ENCODE results near the gene CLVS2. TPM values are rescaled to one million over a fixed set of nuclear protein-coding genes. Genes with fewer than 3 reads are reported as not detected.

The CLVS2 gene
- total RNA-seq, 1 donor from 2014 or later, result 1.5 TPM

GRCh38 chr6:122997541-122998150 is 1.6 kb downstream of the CLVS2 start:
- no peaks in the 10 kb centered on the region for H3K36me3 ChIP-seq
- H3K4me1 ChIP-seq, result peaks cover 9% of the 10 kb centered on the region
- H3K27me3 ChIP-seq, result peaks cover 6% of the 10 kb centered on the region
- TF ChIP-seq POLR2A (IDR thresholded peaks at IDR 0.05) (no peak), POLR2AphosphoS5 (IDR thresholded peaks at IDR 0.05; ENCODE audit: insufficient read depth in 1 of 2, low read depth in 1 of 2) (no peak), CTCF (IDR thresholded peaks at IDR 0.05) (no peak)
- no peaks in the 10 kb centered on the region for H3K9me3 ChIP-seq
- DNase-seq (ENCODE audit: extremely low spot score in 2 of 2), result no peak
- no peak overlapping the region for H3K4me3 ChIP-seq
- no peak overlapping the region for H3K27ac ChIP-seq
- intact Hi-C loops (cut with DNase I), result no loop called here

DNA sequence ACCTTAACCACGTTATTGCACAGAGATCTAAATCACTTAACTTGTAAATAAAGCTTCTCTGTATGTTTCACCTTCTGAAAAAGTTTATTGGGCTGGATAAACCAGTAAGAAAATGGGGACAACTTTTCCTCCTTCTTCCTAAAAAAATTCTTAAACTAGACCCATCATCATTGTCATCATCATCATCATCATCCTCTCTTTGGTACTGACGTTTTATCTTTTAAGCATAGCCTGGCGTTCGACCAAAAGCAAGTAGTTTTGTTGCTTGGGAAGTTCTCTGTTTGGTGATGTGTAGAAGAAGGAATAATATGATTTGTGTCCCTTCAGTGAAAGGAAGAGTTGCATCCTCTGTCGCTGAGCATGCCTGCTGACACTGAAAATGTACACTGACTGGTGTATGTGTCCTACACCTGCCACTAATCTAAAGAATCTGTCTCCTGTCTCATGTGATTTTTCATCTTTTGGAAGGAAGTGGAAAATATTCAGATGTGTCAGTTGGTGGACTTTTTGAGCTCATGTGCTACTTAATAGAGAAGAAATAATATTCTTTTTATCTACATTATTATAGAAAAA is 2.5 kb downstream of the CLVS2 start:
- H3K27me3 ChIP-seq, result peaks cover 6% of the 10 kb centered on the region
- no peaks in the 10 kb centered on the region for H3K36me3 ChIP-seq
- no peak overlapping the region for H3K27ac ChIP-seq
- H3K9me3 ChIP-seq, result no peaks in the 10 kb centered on the region
- TF ChIP-seq CTCF (IDR thresholded peaks at IDR 0.05) (no peak), POLR2AphosphoS5 (IDR thresholded peaks at IDR 0.05; ENCODE audit: insufficient read depth in 1 of 2, low read depth in 1 of 2) (no peak), POLR2A (IDR thresholded peaks at IDR 0.05) (no peak)
- intact Hi-C loops (cut with DNase I), result no loop called here
- no peak for DNase-seq (ENCODE audit: extremely low spot score in 2 of 2)
- peaks cover 9% of the 10 kb centered on the region for H3K4me1 ChIP-seq
- no peak overlapping the region for H3K4me3 ChIP-seq

DNA sequence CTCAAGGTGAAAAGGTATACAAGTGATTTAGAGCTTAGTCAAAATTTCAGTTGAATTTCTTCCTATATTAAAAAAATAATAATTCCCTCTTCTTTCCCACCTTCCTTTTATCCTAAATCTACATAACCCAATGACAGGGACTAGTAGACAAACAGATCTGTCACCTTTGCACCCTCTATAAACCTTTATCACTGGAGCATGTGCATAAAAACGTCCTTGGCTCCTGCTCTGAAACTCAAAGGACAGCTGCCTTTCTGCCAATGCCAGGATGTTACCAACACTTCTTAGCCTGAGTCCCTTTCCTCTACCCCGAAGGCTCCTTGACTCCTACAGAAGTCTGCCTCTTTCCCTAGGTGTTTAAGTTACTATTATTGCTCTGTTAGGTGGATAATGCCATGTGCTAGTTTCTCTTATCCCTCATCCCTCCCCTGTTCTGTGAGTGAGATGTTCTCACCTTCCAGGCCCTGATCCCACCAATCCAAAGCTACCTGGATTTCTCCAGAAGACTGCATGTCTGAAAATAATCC is 4.3 kb downstream of the CLVS2 start:
- Histone ChIP-seq H3K27ac (no peak overlapping the region), H3K4me1 (peaks cover 9% of the 10 kb centered on the region), H3K27me3 (peaks cover 6% of the 10 kb centered on the region), H3K9me3 (no peaks in the 10 kb centered on the region), H3K36me3 (no peaks in the 10 kb centered on the region), H3K4me3 (no peak overlapping the region)
- TF ChIP-seq POLR2AphosphoS5 (IDR thresholded peaks at IDR 0.05; ENCODE audit: insufficient read depth in 1 of 2, low read depth in 1 of 2), result no peak
- DNase-seq (ENCODE audit: extremely low spot score in 2 of 2), result no peak
- intact Hi-C loops (cut with DNase I), result no loop called here

DNA sequence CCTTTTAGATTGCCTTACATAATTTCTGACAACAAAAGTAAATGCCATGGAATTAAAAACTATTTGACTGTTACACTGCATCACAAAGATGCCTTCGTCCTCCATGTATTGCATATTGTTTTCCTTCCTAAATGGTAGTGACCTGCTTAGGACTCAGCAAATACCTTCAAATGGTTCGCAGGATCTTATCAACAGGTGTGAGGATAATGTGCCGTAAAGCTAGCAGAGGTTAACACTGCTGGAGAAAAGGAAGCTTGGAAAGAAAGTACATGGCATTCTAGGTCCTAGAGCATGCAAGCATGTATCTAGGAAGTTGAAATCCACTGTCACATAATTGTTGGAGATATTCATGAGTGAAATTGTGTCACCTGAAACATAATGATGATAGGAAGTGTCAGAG is 5.5 kb downstream of the CLVS2 start:
- intact Hi-C loops (cut with DNase I), result no loop called here
- peaks cover under 1% of the 10 kb centered on the region for H3K27me3 ChIP-seq
- H3K36me3 ChIP-seq, result no peaks in the 10 kb centered on the region
- DNase-seq (ENCODE audit: extremely low spot score in 2 of 2), result no peak
- peaks cover 2% of the 10 kb centered on the region for H3K4me1 ChIP-seq
- no peak overlapping the region for H3K27ac ChIP-seq
- no peaks in the 10 kb centered on the region for H3K9me3 ChIP-seq
- H3K4me3 ChIP-seq, result no peak overlapping the region
- no peak for TF ChIP-seq POLR2A (IDR thresholded peaks at IDR 0.05)
- TF ChIP-seq CTCF (IDR thresholded peaks at IDR 0.05), result no peak
- no peak for TF ChIP-seq POLR2AphosphoS5 (IDR thresholded peaks at IDR 0.05; ENCODE audit: insufficient read depth in 1 of 2, low read depth in 1 of 2)

- Histone ChIP-seq H3K27me3 (no peaks in the 10 kb centered on the region), H3K36me3 (no peaks in the 10 kb centered on the region), H3K27ac (no peak overlapping the region), H3K4me1 (no peaks in the 10 kb centered on the region), H3K9me3 (no peaks in the 10 kb centered on the region), H3K4me3 (no peak overlapping the region)
- TF ChIP-seq POLR2AphosphoS5 (IDR thresholded peaks at IDR 0.05; ENCODE audit: insufficient read depth in 1 of 2, low read depth in 1 of 2), result no peak
- no peak for TF ChIP-seq CTCF (IDR thresholded peaks at IDR 0.05)
- no peak for TF ChIP-seq POLR2A (IDR thresholded peaks at IDR 0.05)
- intact Hi-C loops (cut with DNase I), result no loop called here
- DNase-seq (ENCODE audit: extremely low spot score in 2 of 2), result no peak
Measured at GRCh38 chr6:123007885-123008284, 11.8 kb downstream of the CLVS2 start.
